Ascending aorta (tissue), 2 donors: ENCODE measurements around the gene ABR. TPM values are rescaled to one million over a fixed set of nuclear protein-coding genes. Genes with fewer than 3 reads are reported as not detected.
A peak's percentile ranks its signal among the peaks of the same experiment; 100 is the strongest.

Experiments used
- DNase-seq, 2 donors: peaks; one replicate each; pipeline ENCODE4 v3.0.0-alpha.2; 2019; ENCODE audit warnings: low spot score in 2 of 2
- H3K27ac ChIP-seq, 2 donors: fragments of 200-600 bp; sonication (generic); one replicate each; pipeline ENCODE4 v1.5.1; 2016 to 2017; ENCODE audit warnings: mild to moderate bottlenecking in 1 of 2
- H3K27me3 ChIP-seq: fragments of 200-600 bp; sonication (generic); one replicate; pipeline ENCODE4 v1.5.1; 2017
- H3K36me3 ChIP-seq, 2 donors: fragments of 200-600 bp; sonication (generic); one replicate each; pipeline ENCODE4 v1.5.1; 2016
- H3K4me1 ChIP-seq, 2 donors: fragments of 200-600 bp; sonication (generic); one replicate each; pipeline ENCODE4 v1.5.1; 2016 to 2017; ENCODE audit warnings: mild to moderate bottlenecking in 1 of 2
- H3K4me3 ChIP-seq, 2 donors: fragments of 200-600 bp; sonication (generic); one replicate each; pipeline ENCODE4 v1.5.1; 2016 to 2017; ENCODE audit warnings: mild to moderate bottlenecking in 1 of 2
- H3K9me3 ChIP-seq, 2 donors: fragments of 200-600 bp; sonication (generic); one replicate each; pipeline ENCODE4 v1.5.1; 2016
- CTCF ChIP-seq, 3 experiments: fragments of 200-600 bp in 2 of 3; fragments of 450-650 bp in 1 of 3; sonication (generic) in 2 of 3; IDR thresholded peaks; one replicate each; pipeline ENCODE4 v1.5.1; 2016 to 2019; ENCODE audit warnings: antibody characterized with exemption in 3 of 3, mild to moderate bottlenecking in 1 of 3, moderate library complexity in 1 of 3
- intact Hi-C: fragments of 100-400 bp; cut with DNase I; formaldehyde crosslinking; loops from one replicate; pipeline ENCODE4 v1.15.1; 2023
- total RNA-seq: library from RNA; depleted of rRNA; stranded (reverse); fragments of >200 nt; gene quantifications from one replicate; pipeline ENCODE4 v1.1.0, GENCODE V29; 2016

ABR gene
- total RNA-seq, 1 donor from 2014 or later: 184 TPM

GRCh38 chr17:1011760-1012735 is 167.7 kb downstream of the ABR start:
- H3K9me3 ChIP-seq: no peaks in the 10 kb centered on the region
- H3K4me1 ChIP-seq: peaks cover 21 to 28% of the 10 kb centered on the region in 2 donors
- DNase-seq: no peak
- H3K4me3 ChIP-seq: no peak overlapping the region
- intact Hi-C loops: no loop called here
- peak overlapping the region in 1 of 2 donors; percentile 8 for H3K27ac ChIP-seq
- no peaks in the 10 kb centered on the region for H3K27me3 ChIP-seq
- TF ChIP-seq CTCF (IDR thresholded peaks at IDR 0.05): no peak
- peaks cover 47 to 52% of the 10 kb centered on the region in 2 donors for H3K36me3 ChIP-seq

- Histone ChIP-seq H3K9me3 (no peaks in the 10 kb centered on the region), H3K4me3 (no peak overlapping the region), H3K4me1 (peaks cover 27 to 34% of the 10 kb centered on the region in 2 donors), H3K27ac (peak overlapping the region in 1 of 2 donors; percentile 89), H3K27me3 (no peaks in the 10 kb centered on the region), H3K36me3 (peaks cover 45 to 47% of the 10 kb centered on the region in 2 donors)
- intact Hi-C loops: no loop called here
- TF ChIP-seq CTCF (IDR thresholded peaks at IDR 0.05): no peak
- DNase-seq: no peak
These were observed 168.6 kb downstream of the ABR start for GRCh38 chr17:1011138-1011537.

GRCh38 chr17:1010586-1010985 is 169.2 kb downstream of the ABR start:
- Histone ChIP-seq H3K9me3 (no peaks in the 10 kb centered on the region), H3K27ac (peak overlapping the region; percentile 89 to 95), H3K27me3 (no peaks in the 10 kb centered on the region), H3K4me3 (no peak overlapping the region), H3K4me1 (peaks cover 32 to 39% of the 10 kb centered on the region in 2 donors), H3K36me3 (peaks cover 45 to 47% of the 10 kb centered on the region in 2 donors)
- intact Hi-C loops: no loop called here
- DNase-seq: no peak
- TF ChIP-seq CTCF (IDR thresholded peaks at IDR 0.05): no peak

GRCh38 chr17:1010086-1010450 is 169.7 kb downstream of the ABR start:
- Histone ChIP-seq H3K36me3 (peaks cover 45 to 47% of the 10 kb centered on the region in 2 donors), H3K4me3 (no peak overlapping the region), H3K9me3 (no peaks in the 10 kb centered on the region), H3K4me1 (peaks cover 35 to 45% of the 10 kb centered on the region in 2 donors), H3K27me3 (no peaks in the 10 kb centered on the region), H3K27ac (peak overlapping the region; percentile 89 to 95)
- DNase-seq: no peak
- intact Hi-C loops: no loop called here
- TF ChIP-seq CTCF (IDR thresholded peaks at IDR 0.05): no peak

GRCh38 chr17:1009229-1010085 is 170.3 kb downstream of the ABR start:
- Histone ChIP-seq H3K9me3 (no peaks in the 10 kb centered on the region), H3K27me3 (no peaks in the 10 kb centered on the region), H3K36me3 (peaks cover 47 to 48% of the 10 kb centered on the region in 2 donors), H3K27ac (peak overlapping the region; percentile 89 to 95), H3K4me1 (peaks cover 36 to 51% of the 10 kb centered on the region in 2 donors), H3K4me3 (no peak overlapping the region)
- no peak for TF ChIP-seq CTCF (IDR thresholded peaks at IDR 0.05)
- no peak for DNase-seq
- intact Hi-C loops: loop anchor here (5.0 kb wide), 1 partner anchor 98 kb away; no protein-coding TSS in a partner anchor
